Neural cell (in vitro differentiated cells): Measurements from ENCODE around the gene MYO5A.

Source experiments
- CTCF ChIP-seq: fragments of 450-650 bp; IDR thresholded peaks from 2 replicates; pipeline ENCODE4 v1.5.1; 2014; ENCODE audit warnings: antibody characterized with exemption, mild to moderate bottlenecking, moderate library complexity; ENCODE audit not compliant: poor library complexity, severe bottlenecking
- EZH2 ChIP-seq: fragments of 200-600, 300-800 bp; shearing (Covaris generic), sonication (generic); IDR thresholded peaks from 2 replicates; pipeline ENCODE4 v1.6.1; 2014; ENCODE audit warnings: antibody characterized with exemption, low read length, borderline replicate concordance, mild to moderate bottlenecking; ENCODE audit not compliant: insufficient read depth, poor library complexity, severe bottlenecking
- SMC3 ChIP-seq: fragments of 450-650 bp; conservative IDR thresholded peaks from 2 replicates; pipeline ENCODE4 v1.6.1; 2014; ENCODE audit warnings: antibody characterized with exemption, mild to moderate bottlenecking, moderate library complexity; ENCODE audit not compliant: poor library complexity

GRCh38 chr15:52419494-52419893 is 109.2 kb downstream of the MYO5A start:
- no peak for TF ChIP-seq EZH2
- TF ChIP-seq CTCF, result no peak
- no peak for TF ChIP-seq SMC3
